ENCODE measurements around the gene ARHGAP28. TPM values are rescaled to one million over a fixed set of nuclear protein-coding genes. Genes with fewer than 3 reads are reported as not detected.
A peak's percentile ranks its signal among the peaks of the same experiment; 100 is the strongest.

Gene ARHGAP28
- total RNA-seq, 1 experiment from 2014 or later: 9.2 TPM

DNA sequence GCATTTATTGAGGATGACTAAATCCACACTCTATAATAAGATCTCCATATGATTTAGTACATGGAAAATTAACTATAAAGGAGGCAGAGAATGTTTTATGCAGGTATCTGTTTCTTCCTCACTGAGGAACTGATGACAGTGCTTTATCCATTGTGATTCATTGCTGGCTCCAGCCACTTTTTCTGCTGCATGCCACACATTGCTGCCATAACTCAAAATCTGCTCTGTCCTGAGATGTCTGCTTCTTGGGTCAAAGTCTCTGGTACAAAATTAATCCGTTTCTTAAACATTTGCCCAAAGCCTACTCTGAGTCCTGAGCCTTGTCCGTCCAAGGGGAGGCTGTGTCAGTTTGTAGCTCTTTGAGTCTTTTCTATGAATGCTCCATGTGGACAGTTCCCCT is 15.5 kb upstream of the ARHGAP28 start:
- Histone ChIP-seq H2AK5ac (ENCODE audit: insufficient read length, low read length) (no peak overlapping the region), H3K27ac (ENCODE audit: insufficient read length, low read depth, low read length) (no peak overlapping the region), H2BK15ac (ENCODE audit: low read depth, low read length) (no peak overlapping the region), H3K79me2 (ENCODE audit: insufficient read depth, low read length) (no peaks in the 10 kb centered on the region), H3K4ac (ENCODE audit: low read depth, low read length) (no peak overlapping the region), H2BK5ac (ENCODE audit: insufficient read length, low read length) (no peak overlapping the region), H3K4me1 (ENCODE audit: insufficient read depth, low read length) (peaks cover 8% of the 10 kb centered on the region; the same call in 1 of the 2 replicates), H2BK20ac (ENCODE audit: low read depth, low read length, poor library complexity, severe bottlenecking) (no peak overlapping the region), H3K27me3 (ENCODE audit: insufficient read depth, low read length) (no peaks in the 10 kb centered on the region), H3K23me2 (ENCODE audit: insufficient read length, low read depth, low read length, poor library complexity, severe bottlenecking) (no peaks in the 10 kb centered on the region), H4K8ac (replicated peaks; ENCODE audit: insufficient read length, low read depth, low read length) (no peak overlapping the region), H4K5ac (ENCODE audit: insufficient read length, low read depth, low read length) (no peak overlapping the region), H2BK12ac (ENCODE audit: insufficient read length, low read depth, low read length) (no peak overlapping the region), H3K23ac (ENCODE audit: insufficient read length, low read depth, low read length) (no peak overlapping the region), H2BK120ac (ENCODE audit: low read depth, low read length, poor library complexity, severe bottlenecking) (no peak overlapping the region), H3T11ph (ENCODE audit: low read length) (no peak overlapping the region), H4K20me1 (ENCODE audit: control insufficient read depth, insufficient read depth, insufficient read length) (no peaks in the 10 kb centered on the region), H3K14ac (ENCODE audit: insufficient read depth, low read length) (no peak overlapping the region), H3K9ac (ENCODE audit: extremely low read depth, insufficient read length, low read length) (no peak overlapping the region), H3K56ac (ENCODE audit: insufficient read length, low read depth, low read length) (no peak overlapping the region), H3K79me1 (ENCODE audit: insufficient read depth, low read depth, low read length, poor library complexity, severe bottlenecking) (no peaks in the 10 kb centered on the region), H3K9me3 (ENCODE audit: control insufficient read depth, low read depth, low read length) (no peaks in the 10 kb centered on the region), H3K4me2 (ENCODE audit: insufficient read depth, insufficient read length, low read length) (no peak overlapping the region), H2AFZ (ENCODE audit: low read length) (no peak overlapping the region), H4K91ac (ENCODE audit: insufficient read length, low read depth, low read length) (no peak overlapping the region), H3K18ac (ENCODE audit: insufficient read length, low read depth, low read length) (no peak overlapping the region)
- no peaks in the 10 kb centered on the region; a peak in 1 of 7 replicates for H3K36me3 Mint-ChIP-seq (ENCODE audit: insufficient read depth in 1 of 3, low read depth in 3 of 3)
- TF ChIP-seq CTCF (conservative IDR thresholded peaks at IDR 0.05): no peak
- H3K4me1 Mint-ChIP-seq: peaks cover 12 to 20% of the 10 kb centered on the region in 2 experiments
- no CpG with 5 or more reads among the region's 2 CpGs for WGBS (ENCODE audit: extremely low coverage, insufficient read length, low lambda C conversion rate)
- peak overlapping the region in 2 of 3 experiments; percentile 49 to 63; a peak in 2 of 7 replicates for H3K27ac Mint-ChIP-seq
- no peak for DNase-seq
- no peaks in the 10 kb centered on the region for H3K27me3 Mint-ChIP-seq (ENCODE audit: low read depth)
- no peak overlapping the region for H3K4me3 Mint-ChIP-seq
- no peaks in the 10 kb centered on the region for H3K9me3 Mint-ChIP-seq
